HG02885 (cell line): ENCODE data around the gene KRT75.
"Not testable (repeated sequence)": the region's sequence is repeated elsewhere in the genome, so short reads cannot be mapped to it uniquely, and the experiment has no call there.

Source experiments
- ATAC-seq: cut with Tn5 transposase; IDR thresholded peaks from one replicate; pipeline ENCODE4 v1.9.1; 2021; ENCODE audit warnings: mild to moderate bottlenecking; ENCODE audit not compliant: unreplicated experiment, poor library complexity

KRT75 gene

DNA sequence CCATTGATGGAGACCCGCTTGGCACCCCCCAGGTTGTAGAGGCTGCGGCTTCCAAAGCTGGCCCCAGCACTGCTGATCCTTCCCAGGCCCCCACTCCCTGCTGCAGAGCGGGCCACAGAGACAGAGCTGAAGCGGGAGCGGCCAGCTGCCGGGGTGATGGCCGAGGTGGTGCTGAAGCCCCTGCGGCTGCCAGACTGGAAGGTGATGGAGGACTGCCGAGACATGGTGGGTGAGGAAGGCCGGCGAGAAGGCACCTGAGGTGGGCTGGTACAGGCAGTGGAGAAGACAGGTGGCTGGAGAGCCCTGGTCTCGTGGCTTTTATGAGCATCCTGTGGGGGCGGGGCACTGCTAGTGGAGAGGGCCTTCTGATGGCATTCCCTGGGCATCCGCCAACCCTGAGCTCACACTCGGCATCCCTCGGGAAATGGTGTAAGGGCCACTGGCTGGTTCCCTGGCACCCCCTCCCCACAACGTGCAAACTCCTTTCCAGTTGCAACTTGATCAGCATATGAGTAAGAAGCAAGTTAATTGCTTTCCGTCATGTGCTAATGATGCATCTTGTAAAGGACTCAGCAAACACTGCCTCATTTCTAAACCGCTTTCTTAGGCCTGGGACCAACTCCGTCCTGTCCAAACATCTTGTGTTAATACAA lies at the start of gene KRT75:
TSS of gene KRT75 (minus strand) at position 291 of the 653 bp plus-strand sequence. CDS start at position 224, 67 bp downstream.
- ATAC-seq: no peak

DNA sequence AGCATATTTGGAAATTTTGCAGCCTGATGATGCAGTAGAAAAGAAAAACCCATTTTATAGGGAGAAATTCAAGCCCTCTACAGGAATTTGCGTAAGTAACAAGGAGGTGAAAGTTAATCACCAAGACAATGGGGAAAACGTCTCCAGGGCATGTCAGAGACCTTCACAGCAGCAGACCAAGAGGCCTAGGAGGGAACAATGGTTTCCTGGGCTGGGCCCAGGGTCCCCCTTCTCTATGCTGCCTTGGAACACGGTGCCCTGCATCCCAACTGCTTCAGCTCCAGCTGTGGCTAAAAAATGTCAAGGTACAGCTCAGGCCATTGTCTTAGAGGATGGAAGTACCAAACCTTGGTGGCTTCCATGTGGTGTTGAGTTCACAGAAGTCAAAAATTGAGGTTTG lies 45.9 kb upstream of the KRT75 start:
- ATAC-seq: no peak

DNA sequence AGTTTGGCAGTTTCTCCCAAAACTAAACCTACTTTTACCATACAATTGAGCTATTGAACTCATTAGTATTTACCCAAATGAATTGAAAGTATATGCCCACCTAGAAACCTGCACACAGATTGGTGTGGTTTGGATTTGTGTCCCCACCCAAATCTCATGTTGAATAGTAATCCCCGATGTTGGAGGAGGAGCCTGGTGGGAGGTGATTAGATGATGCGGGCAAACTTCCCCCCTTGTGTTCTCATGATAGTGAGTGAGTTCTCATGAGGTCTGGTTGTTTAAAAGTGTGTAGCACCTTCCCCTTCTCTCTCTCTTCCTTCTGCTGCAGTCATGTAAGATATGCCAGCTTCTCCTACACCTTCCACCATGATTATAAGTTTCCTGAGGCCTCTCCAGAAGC lies 43.5 kb upstream of the KRT75 start:
- no peak for ATAC-seq

DNA sequence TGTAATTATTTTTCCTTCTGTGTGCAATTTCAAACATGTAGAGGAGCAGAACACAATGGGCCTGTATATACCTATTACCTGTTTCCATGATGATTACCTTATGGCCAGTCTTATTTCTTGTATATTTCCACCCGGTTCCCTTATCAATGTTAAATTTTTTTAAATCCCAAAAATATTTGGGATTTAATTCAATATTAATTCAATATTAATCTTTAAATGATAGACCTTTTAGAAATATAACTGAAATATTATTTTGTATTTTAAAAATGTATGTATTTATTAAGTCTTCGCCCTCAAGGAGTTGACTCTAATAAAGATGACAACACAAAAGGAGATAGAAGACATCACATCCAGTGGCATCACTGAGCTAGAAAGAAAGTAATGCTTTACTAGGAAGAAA lies 40.0 kb upstream of the KRT75 start:
- no peak for ATAC-seq

DNA sequence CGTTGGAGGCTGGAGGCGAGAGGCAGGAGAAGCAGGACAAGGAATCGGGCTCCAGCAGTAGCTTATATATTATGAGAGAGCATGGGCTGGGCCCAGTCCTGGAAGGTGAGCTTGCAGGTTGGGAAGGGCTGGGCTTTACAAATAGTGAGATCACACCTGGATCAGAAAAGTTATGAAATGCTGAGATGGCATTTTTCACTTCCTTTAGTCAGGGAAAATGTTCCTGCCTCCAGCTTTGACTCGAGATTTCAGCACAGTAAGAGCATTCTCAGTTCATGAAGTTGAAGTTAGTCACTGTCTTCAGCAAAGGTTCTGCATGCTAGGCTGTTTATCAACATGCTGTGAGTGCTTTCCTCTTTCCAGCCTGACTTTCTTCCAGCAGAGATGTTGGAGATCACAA lies 39.6 kb upstream of the KRT75 start, which contains the start of gene KRT6C:
TSS of gene KRT6C (minus strand) at position 38 of the 400 bp plus-strand sequence. CDS start 68 bp downstream, outside the sequence.
- ATAC-seq: no peak

DNA sequence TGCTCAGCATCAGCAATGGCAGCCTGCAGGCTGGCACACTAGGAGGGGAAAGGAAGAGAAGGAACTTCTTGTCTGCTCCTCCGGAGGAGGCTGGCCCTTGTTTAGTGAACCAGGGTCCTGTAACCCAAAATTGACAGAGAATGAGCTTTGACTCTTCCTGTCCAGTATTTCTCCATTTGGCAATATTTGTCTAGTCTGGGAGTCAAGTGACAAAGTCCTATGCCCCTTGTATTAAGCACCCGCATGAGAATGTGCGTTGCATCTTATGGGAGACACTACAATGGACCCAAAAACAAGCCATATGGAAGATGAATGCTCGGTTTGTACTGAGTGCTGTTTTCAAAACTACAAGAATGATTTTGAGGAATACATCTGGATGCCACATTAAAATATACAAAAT lies 35.7 kb upstream of the KRT75 start:
- ATAC-seq: no peak

DNA sequence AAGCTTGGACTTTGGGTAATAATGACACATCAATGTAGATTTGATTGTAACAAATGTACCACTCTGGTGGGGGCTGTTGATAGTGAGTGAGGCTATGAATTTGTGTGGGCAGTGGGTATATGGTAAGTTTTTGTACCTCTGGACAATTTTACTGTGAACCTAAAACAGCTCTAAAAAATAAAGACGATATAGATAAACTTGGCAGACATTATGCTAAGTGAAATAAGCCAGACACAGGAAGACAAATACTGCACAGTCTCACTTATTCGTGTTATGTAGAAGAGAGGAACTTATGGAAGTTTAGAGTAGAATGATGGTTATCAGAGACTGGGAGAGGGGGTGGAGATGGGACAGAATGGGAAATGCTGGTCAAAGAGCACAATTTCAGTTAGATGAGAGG lies 30.7 kb upstream of the KRT75 start:
- no peak for ATAC-seq

DNA sequence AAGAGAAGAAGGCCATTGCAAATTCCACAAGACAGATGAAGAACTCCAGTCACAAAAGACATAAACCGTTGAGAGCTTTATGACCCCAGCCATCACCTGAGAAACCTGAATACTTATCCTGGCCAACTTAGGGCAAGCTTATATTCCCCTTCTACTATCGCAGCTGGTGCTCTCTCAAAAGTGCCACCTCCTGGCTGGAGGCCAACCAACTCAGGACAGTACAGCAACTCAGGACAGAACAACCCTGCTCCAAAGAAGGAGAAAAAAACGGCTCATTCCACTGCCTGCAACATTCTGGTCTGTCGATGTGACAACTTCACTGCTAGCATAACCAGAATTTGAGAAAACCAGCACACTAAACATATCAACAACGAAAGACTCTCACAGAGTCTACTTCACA lies 27.5 kb upstream of the KRT75 start:
- no peak for ATAC-seq

DNA sequence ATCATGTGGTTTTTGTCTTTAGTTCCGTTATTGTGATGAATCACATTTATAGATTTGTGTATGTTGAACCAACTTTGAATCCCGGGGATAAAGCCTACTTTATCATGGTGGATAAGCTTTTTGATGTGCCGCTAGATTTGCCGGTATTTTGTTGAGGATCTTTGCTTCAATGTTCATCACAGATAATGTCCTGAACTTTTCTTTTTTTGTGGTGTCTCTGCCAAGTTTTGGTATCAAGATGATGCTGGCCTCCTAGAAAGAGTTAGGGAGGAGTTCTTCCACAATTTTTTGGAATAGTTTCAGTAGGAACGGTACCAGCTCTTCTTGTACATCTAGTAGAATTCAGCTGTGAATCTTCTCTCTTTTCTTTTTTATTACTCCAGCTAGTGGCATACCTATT lies 24.7 kb upstream of the KRT75 start:
- no peak for ATAC-seq

DNA sequence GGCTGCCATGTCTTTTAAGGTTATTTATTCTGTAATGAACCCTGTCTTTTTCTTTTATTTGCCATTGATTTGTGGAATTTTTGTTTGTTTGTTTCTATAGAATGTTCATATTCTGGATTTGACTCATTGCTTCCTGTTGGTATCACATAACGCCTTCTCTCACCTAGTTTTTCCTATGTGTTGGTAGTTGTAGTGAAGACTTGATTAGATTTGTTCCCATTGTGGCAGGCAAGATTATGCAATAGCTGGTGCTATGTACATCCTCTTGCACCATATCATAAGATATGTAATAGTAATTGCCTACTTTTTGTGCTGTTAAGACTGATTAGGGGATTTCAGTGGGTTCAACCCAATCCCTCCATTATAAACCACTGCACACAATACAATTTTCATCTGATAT lies 21.6 kb upstream of the KRT75 start:
- no peak for ATAC-seq

DNA sequence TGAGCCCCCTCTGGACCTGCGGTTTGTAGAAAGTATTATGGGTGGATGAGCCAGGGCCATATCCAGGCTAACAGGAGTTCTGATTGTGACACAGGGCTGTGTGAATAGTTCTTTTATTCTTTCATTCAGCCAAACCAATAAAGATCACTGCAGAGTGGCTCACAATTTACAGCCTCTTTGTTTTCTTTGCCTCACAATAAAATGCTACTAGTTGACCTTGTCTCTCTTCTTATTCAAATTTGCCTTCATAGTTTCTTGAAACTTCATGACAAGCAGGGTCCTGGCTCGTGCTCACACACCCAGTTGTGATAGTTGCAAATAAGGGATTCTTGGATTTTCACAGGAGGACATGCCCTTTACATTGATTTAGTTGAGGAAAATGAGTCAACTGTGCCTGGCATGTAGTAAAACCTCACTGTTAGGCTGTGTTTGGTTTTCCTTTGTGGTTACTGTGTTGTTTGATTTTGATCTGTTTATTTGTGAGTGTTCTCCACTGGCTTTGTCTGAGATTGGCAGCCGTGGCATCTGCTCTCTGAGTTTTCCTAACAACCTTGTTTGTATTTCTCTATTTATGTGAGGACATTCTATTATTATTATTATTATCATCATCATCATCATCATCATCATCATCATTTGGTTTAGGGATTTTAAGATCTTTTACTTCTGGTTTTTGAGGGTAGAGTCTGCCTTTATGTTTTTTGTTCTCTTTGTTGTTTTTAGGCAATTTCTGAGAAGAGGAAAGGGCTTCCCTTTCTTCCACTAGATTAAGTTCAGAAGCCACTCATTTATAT lies 20.4 kb upstream of the KRT75 start:
- no peak for ATAC-seq

DNA sequence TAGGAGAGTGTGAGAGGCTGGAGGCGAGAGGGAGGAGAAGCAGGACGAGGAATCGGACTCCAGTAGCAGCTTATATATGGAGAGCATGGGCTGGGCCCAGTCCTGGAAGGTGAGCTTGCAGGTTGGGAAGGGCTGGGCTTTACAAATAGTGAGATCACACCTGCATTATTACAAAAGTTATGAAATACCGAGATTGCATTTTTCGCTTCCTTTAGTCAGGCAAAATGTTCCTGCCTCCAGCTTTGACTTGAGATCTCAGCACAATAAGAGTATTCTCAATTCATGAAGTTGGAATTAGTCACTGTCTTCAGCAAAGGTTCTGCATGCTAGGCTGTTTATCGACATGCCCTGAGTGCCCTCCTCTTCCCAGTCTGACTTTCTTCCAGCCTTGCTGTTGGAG lies 17.9 kb upstream of the KRT75 start, which contains the start of gene KRT6B:
TSS of gene KRT6B (minus strand) at position 46 of the 400 bp plus-strand sequence. CDS start 68 bp downstream, outside the sequence.
- ATAC-seq: no peak

DNA sequence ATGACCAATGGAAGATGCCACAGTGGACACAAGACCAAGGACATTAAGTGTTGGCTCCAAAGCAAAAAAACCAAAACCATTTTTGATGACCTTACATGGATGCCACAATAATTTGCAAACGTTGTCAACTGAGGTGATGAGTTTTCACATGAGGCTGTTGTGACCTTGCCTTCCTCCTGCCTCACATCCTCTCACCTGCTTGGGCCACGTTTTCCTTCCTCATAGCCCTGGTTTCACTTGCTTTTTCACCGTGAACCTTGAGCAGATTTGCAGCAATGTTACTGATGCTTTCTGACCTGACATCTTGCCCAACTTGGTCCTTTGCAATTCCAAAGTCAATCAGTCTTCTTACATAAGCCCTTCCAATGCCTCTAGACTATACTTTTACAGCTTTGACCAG lies 14.1 kb upstream of the KRT75 start:
- ATAC-seq: no peak

DNA sequence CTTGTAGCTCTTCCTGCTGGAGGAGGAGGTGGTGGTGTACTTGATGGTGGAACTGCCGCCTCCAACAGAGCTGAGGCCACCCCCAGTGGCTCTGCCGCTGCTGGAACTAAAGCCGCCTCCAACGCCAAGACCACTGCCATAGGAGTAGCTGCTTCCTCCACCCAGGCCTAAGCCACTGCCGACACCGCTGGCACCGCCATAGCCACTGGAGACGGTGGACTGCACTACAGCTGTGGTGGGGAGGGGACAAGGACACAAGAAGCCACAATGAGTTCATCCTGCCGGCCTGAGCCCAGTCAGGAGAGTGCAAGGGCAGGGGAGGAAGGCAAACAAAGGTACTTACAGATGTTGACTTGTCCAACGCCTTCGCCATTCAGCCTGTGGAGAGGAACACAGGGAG lies 13.0 kb upstream of the KRT75 start:
- not testable (repeated sequence) for ATAC-seq

DNA sequence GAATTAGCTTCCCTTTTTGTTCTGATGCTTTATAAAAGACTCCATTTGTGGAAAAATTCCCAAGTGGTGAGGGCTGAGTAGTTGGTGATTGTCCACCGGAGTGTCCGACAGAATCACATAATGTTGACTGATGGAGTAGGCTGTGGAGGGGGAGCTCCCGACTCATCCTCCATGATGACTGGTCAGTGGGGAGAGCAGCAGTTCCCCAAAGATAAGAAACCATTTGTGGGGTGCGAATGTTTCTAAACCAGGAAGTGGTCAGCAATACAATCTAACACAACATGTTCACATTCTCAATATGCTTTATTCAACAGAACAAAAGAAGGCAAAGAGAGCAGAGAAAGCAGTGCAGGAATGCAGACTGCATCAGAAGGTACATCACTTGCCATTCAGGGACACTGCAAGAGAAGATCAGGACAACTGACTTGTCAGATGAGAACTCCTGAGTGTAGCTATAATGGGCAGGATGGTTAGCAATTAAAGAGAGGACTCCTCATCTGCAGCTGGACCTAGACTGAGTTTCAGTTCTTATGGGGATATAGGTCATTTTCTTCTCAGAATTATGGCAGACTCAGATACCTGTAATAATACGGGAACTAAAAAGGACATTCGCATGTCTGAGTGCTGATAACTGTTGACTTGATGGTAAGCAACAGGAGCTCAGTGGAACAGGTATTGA lies 12.3 kb upstream of the KRT75 start:
- ATAC-seq: no peak

DNA sequence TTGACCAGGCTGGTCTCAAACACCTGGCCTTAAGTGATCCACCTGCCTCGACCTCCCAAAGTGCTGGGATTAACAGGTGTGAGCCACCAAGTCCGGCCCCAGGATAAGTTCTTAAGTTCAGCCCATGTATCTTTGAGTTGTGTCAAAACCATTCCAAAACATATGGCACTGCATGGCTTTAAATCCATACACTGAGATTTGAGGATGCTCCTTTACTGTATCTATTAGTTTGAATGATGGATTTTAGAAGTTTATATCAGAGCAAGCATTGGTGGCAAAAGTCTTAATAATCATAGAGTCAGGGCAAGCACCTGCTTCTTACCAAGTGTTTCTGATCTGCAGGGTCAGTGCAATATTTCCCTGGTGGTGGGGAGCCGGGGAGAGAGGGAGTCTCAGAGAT lies 11.7 kb upstream of the KRT75 start:
- ATAC-seq: no peak

DNA sequence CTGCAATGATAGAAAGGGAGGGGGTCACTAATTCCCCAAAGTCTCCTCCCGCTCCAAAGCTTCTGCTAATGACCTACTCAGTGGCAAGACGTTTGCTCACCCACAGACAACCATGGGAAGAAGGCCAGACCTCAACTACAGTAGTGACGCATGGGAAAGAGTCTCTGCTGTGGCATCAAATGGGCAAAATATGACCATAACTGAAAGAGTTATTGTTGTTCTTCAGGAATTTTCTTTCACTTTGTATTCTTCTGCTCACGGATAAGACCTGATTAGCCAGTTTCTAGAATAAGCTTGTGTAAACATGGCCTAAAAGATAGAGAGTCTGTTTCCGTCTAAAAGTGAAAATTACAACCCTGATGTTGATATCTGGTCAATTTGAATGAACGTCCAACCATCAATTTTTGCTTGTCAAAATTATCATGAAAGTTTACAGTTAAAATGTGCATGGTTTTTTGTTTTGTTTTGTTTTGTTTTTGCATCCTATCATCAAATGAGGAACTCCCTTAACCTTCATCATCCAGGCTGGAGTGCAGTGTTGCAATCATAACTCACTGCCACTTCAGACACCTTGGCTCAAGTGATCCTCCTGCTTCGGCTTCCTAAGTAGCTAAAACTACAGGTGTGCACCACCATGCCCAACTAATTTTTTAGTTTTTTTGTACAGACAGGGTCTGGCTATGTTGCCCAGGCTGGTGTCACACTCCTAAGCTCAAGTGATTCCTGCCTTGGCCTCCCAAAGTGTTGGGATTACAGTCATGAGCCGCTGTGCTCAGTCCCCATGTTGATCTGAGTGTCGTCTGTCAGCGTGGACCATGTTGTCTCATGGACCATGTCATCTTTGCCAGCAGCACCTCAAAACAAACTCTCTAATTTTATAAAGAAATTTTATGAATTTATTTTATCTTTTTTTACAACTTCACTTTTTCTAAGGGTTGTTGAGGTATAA lies 10.8 kb upstream of the KRT75 start:
- no peak for ATAC-seq

DNA sequence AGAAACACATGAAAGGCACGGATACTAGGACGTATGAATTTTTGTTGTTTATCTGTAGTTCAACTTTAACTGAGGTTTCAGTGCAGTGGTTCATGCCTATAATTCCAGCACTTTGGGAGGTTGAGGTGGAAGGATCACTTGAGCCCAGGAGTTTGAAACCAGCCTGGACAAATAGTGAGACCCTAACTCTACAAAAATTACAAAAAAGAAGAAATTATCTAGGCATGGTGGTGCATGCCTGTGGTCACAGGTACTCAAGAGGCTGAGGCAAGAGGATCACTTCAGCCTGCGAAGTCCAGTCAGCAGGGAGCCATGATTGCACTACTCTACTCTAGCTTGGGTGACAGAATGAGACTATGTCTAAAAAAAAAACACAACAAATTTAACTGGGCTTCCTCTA lies 9.8 kb upstream of the KRT75 start:
- ATAC-seq: no peak

DNA sequence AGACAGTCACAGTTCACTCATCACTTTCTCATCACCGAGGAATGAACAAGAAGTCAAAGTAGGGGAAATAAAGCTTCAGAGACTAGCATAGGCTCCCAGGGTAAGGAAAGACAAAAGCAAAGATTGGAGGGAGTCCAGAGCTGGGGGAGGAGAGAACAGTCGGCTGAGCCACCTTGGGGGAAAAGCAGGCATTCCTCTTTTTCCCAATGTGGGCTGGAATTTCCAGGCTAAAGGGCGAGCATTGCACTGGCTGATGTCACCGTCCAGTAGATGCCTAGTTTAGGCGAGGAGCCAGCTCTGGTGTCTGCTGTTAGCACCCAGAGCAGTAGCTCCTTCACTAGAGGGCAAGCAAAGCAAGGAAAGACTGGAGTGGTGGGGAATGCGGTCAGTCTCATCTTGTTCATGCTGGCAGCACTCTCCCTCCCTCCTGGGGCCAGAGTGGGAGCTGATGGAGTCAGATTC lies 8.5 kb upstream of the KRT75 start:
- ATAC-seq: no peak

DNA sequence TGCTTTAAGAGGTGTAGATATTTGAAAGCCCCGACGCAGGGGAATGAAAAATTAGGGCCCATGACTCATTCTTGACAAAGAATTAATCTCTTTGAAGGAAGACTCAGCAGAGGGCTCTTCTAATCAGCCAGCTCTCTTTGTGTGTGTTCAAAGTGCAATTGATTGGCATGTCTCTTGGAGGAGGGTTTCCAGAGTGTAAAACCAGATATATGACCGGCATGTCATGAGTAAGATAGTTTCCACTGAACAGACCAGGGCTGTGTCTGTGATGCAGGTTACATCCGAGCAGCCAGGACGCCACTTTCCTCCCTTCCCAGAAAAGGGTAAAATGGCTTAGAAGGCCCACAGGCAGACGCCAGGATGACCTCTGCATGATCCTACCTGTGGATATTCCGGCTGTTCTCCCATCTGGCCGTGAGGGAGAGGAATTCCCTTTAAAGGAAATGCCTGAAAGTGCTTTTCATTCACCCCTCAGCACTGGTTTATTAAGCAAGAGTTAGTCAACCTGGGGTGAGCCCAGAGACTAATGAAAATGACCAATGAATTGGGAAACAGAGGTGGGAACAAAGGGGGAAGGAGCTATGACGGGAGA lies 7.2 kb upstream of the KRT75 start:
- no peak for ATAC-seq
